DMS53 (cell line): ENCODE measurements around the gene PRSS33.
A peak's percentile ranks its signal among the peaks of the same experiment; 100 is the strongest.

ENCODE experiments used
- DNase-seq: peaks from one replicate; lab custom pipeline; 2025; lab: John Stamatoyannopoulos, UW

Gene PRSS33

DNA sequence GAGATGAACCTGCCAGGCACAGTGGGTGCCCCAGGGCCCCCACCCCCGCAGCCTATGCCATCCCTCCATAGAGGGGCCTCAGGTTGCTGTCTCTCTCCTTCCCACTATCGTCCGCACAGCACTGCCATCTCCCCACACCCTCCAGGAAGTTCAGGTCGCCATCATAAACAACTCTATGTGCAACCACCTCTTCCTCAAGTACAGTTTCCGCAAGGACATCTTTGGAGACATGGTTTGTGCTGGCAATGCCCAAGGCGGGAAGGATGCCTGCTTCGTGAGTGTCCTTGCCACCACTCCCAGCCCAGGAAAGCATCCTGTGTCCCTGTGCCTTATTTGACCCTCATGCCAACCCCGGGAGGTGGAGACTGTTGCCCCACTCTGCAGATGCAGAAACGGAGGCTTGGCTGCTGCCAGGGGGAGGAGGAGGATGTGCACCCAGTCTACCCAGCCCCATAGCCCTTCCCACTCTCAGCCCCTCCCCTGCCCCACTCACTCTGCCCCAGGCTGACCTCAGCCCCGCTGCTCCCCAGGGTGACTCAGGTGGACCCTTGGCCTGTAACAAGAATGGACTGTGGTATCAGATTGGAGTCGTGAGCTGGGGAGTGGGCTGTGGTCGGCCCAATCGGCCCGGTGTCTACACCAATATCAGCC is 33.6 kb upstream of the PRSS33 start:
- DNase-seq = no peak

DNA sequence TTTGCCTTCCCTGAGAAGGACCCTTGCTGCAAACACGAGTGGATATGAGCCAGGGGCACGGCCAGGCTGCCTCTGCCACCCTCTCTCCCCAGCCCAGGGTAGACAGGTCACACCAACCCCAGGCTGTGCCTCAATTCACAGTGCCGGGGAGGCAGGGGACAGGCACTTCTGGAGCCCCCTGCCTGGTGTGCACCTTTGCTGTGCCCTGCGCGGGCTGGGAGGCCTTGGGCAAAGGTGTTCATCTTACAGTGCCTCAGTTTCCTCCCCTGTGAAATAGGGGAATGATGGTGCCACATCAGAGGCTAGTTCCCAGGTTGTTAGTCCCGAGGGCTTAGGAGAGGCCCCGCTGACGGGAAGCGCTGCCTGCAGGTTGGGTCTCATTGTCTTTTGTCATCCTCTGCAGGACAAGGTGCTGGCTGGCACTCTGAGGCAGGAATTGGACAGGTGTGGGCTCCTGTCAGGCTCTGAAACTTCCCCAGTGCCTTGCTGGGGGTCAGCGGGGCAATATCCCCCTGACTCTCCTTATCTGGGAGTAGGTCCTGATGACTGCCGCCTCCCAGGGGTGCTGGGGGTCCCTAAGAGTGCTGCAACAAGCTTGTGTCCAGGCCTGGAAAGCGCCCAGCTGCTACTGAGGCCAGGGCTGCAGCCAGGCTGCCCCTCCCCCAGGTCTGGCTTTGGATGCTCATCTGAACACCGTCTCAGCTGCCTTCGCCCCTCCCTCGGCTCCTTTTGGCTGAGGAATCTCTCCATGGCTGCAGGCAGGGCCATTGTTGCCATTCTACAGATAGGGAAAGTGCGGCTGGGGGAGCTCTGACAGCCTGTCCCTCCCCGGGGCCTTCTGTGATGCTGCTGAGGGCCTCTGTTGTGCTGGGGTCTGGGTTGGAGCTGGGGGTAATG is 32.8 kb upstream of the PRSS33 start:
- DNase-seq = no peak

DNA sequence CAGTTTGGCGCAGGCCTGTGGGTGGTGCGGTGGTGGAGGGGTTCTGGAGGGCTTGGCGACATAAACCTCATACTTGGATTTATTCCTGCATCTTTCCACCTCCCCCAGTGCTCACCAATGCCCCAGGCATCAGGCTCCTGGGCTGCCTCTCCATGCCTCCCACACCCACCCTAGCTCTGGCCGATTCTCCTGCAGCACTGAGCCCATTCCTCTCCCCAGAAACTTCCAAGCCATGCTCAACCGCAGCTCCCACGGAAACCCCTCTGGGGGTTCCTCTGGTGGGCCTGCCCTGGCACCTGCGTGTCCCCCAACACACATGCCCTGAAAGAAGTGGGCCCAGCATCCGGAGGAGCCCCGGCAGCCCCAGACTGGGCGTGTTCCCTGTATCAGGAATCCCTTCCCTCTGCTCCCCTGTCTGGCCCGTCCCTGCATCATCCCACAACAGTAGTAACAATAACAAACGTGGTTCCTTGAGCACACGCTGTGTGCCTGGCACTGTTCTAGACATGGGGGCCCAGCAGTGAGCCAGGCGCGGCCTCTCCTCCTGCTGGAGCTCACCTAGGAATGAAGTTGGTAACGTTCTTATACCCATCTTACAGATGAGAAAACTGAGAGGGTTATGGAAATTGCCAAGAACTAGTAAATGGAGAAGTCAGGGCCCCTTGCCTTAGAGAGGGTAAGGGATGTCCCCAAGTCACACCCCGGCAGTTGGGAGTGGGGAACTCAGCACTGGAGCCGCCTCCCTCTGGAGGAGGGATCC is 32.0 kb upstream of the PRSS33 start:
- DNase-seq = no peak

DNA sequence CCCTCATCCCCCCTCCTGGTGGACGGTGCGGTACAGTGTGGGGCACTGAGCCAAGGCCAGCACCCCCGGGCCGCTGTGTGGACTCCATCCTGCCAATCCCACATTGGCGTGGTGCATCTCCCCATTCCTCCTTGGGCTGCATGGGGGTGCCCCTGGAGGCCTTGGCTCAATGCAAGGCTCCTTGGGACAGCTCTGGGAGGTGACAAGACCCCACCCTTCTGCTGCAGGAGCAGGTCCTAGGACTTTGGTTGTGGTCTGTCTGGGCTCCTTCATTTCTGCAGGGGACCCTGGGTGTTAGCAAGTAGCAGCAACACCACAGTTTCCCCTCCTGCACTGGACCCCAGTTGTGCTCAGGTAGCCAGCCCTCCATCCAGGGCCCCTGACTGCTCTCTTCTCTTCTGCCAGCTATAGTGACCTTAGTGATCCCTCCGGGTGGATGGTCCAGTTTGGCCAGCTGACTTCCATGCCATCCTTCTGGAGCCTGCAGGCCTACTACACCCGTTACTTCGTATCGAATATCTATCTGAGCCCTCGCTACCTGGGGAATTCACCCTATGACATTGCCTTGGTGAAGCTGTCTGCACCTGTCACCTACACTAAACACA is 31.0 kb upstream of the PRSS33 start:
- DNase-seq = no peak

DNA sequence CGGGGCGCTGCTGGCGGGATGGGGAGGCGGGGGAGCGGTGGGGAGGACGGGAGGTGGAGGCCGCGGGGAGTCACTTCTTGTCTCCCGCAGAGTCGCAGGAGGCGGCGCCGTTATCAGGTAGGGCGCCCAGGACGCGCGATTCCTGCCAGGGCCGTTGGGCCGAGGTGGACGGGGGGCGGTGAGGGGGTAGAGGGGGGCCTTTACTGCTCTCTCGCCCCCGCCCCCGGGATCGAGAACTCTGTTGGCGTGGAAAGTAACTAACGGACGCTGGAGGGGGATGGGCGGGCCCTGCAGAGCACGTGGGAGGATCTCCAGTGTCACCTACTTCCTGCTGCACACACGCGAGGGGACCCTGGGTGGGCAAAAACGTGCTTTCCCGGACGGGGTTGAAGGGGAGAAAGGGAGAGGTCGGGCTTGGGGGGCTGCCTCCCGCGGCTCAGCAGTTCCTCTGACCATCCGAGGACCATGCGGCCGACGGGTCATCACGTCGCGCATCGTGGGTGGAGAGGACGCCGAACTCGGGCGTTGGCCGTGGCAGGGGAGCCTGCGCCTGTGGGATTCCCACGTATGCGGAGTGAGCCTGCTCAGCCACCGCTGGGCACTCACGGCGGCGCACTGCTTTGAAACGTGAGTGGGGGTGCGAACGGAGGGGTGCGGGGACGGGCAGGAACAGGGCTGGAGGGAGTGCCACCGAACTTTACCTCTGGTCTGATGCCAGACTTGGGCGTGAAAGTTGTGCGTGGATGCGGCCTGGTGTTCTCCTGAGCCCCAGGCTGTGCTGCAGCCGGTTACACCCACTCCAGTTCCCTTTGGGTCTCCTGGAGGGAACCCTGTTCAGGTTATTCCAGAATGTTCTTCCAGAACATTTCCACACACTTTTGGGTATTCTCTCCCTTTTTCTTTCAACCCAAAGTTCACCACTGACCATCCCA is 30.2 kb upstream of the PRSS33 start:
- no peak for DNase-seq

DNA sequence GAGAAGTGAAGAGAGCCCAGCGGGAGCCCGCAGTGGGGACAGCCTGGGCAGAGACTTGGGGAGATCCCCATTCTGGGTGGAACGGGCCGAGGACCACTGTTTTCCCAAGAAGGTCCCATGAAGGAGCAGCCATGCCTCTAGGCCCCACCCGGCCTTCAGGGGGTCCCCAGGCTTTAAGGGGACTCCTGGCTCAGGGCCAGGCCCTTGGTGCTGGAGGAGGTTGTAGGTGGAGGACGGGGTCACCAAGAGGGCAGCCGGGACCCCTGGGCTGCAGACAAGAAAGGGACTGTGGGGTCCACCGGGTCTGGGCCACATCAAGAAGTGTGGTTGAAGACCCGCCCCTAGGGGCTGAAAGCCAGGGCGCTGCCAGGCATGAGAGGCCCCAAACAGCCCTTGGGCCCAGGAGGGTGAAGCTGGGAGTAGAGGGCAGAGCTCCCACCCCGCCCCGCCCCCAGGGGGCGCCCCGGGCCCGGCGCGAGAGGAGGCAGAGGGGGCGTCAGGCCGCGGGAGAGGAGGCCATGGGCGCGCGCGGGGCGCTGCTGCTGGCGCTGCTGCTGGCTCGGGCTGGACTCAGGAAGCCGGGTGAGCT is 29.5 kb upstream of the PRSS33 start, which contains the start of gene PRSS21:
PRSS21 (plus strand) TSS at position 487 of the 589 bp plus-strand sequence; CDS start at position 519, 32 bp downstream.
- no peak for DNase-seq

DNA sequence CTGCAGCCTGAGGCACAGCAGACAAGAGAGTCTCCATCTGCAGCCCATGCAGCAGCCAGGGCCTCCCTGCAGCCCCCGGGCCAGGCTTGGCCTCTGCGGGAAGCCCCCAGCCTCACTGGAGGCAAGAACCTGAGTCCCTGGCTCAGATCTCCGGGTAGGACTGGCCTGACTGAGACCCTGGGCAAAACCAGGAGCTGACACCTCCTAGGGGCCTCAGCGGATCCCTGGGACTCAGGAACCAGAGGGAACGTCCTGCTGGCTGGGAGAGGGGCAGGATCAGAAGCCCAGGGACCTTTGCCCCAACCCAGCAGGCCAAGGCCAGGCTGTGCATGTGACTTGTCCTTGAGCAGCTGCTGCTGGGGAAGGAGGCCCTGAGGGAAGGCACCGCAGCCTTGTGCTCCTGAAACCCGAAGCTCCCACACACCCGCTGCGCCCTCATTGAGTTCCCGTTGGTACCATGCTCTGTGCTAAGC is 28.0 kb upstream of the PRSS33 start:
- DNase-seq = no peak

DNA sequence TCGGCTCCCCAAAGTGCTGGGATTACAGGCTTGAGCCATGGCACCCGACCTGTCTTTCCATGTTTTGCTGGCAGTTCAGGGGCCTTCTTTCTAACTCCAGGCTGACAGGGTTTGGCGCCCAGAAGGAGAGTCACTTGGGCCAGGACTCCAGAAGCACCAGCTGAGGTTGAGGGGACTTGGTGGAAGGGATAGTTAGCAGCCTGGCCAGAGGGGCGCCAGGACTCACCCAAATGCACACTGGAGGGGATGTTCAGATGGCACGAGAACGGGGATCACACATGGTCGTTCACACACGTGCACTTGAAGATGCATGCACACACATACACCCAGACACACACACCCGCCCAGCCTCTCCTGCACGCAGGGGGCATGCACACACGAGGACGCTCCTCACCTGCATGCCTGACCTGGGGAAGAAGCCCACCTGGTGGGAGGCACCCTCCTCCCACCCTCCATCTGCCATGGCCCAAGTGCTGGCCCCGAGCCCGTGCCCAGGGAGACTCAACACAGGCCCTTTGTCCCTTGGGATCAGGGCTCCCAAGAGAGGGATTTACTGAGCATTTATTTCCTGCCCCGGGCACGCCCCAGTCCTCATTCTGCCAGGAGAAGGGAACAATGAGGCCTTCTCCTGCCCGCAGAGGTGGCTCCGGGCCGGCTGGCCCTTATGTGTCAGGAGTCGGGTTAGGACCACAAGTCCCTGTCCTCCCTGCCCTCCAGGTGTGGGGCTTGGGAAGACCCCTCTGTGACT is 27.4 kb upstream of the PRSS33 start:
- no peak for DNase-seq

DNA sequence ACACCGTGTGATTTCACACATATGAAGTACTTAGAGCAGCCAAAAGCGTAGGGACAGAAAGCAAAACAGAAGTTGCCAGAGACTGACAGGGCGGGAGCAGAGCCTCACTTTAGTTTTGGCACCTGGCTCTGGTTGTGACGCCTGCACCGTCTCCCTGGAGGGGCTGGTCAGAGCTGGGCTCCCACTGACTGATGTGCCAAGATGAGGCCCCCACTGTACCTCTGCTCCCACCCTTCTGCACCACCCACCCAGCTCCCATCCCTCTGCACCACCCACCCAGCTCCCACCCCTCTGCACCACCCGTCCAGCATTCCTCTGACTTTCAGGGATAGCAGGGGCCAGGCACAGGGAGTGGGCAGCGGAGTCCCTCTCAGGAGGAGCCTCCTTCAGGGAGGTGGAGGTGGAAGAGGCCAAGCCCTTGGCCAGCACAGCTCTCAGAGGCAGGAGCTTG is 26.4 kb upstream of the PRSS33 start:
- DNase-seq = no peak

DNA sequence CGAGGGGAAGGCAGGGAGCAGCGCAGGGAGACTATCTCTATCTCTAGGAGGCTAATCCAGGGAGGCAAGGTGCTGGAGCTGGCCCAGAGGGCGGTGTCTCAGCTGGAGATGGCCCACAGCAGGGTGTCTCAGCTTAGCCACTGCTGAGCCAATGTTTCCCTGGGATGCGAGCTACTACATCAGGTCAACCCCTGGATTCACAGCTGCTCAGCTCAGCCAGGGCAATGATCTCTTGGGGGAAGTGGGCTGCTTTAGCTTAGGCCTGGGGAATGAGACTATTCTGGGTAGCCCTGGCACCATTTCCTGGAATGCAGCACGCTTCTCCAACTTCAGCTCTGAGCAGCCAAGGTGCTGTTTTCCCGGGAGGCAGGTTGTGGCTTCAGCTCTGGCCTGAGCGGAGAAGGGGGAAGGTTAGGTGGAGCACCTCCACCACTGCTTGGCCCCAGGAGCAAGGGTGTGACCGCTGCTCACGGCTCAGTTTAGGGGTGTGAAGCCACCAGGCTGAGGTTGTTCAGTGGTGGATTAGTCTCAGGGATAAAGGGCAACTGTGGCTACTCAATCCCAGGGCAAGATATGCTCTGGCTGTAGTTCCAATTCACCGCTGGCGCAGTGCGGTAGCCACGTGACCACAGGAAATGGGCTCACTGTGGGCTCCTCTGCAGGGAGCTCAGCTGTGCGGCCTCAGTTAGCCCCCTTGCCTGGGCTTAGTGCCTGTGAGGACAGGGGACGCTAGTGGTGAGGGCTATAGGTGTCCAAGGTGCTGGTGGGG is 24.5 kb upstream of the PRSS33 start:
- DNase-seq = no peak

DNA sequence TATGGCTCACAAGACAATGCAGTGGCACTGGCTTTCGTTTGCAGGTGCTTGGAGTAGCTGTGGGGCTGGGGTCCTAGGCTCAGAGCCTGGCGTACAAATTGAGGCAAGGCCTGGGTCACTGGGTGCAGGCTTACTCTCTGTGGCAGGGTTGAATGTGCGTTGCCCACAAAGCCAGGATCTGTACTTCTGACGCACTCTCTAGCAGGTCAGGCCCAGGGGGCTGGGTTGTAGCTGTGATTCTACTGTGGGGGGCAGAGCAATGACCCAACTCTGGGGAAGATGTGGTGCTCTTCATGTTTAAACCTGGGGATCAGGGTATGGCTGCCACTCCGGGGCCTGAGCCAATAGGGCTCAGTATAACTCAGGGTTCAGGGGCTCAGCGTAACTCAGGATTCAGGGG is 23.3 kb upstream of the PRSS33 start:
- DNase-seq = no peak

DNA sequence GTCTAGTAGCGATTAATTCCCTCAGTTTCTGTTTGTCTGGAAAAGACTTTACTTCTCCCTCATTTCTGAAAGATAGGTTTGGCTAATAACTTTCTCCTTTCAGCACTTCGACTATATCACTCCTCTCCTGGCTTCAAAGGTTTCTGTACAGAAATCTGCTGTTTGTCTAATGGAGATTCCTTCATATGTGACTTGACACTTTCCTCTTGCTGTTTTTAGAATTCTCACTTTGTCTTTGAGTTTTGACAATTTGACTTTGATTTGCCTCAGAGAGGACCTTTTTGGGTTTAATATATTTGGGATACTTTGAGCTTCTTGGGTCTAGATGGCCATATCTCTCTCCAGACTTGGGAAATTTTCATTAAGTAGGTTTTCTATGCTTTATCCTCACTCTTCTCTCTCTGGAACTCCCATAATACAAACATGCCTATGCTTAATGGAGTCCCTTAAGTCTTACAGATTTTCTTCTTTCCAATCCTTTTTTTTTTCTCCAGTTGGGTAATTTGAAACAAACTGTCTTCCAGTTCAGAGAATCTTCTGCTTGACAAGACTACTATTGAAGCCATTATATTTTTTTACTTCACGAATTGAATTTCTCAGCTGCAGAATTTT is 21.9 kb upstream of the PRSS33 start:
- DNase-seq = no peak

DNA sequence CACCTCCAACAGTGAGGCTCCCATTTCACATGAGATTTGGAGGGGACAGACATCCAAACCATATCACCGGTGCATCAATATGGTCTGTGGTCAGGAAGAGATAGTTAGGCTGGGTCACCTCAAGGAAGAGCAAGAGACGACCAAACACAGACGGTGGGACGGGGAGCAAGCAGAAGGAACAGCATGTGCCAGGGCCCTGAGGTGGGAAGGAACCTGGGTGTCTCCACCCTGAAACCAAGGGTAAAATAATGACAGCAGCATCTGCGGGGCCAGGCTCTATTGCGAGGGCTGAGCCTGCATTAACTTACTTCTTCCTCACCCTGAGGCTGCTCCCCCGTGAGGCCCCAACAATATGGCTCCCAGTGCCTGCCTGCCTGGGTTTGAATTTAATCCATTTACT is 20.8 kb upstream of the PRSS33 start:
- no peak for DNase-seq

DNA sequence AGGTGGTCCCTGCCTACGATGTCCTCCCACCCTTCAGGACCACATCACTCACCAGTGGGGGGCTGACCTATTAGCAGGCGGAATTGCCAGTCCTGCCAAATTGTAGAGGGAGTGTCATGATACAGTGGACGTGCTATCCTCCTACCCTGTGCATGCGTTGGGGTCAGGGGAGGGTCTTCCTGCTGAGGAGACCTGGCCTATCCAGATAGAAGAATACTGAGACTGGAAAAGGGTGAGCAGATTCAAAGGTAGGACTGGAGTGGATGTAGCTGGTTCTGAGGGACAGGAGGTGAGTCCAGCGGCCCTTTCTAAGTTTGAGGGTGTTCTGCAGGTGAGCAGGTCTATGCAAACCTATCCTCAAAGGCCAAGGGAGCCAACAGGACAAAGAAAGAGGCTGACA is 18.9 kb upstream of the PRSS33 start:
- DNase-seq = no peak

DNA sequence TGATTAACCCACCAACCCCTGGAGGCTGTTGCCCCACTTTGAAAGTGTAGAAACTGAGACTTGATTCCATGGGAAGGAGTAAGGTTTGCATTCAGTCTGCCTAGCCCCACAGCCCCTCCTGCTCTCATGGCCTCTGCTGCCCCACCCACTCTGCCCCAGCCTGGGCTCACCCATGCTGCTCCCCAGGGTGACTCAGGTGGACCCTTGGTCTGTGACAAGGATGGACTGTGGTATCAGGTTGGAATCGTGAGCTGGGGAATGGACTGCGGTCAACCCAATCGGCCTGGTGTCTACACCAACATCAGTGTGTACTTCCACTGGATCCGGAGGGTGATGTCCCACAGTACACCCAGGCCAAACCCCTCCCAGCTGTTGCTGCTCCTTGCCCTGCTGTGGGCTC is 17.4 kb upstream of the PRSS33 start:
- DNase-seq = no peak

DNA sequence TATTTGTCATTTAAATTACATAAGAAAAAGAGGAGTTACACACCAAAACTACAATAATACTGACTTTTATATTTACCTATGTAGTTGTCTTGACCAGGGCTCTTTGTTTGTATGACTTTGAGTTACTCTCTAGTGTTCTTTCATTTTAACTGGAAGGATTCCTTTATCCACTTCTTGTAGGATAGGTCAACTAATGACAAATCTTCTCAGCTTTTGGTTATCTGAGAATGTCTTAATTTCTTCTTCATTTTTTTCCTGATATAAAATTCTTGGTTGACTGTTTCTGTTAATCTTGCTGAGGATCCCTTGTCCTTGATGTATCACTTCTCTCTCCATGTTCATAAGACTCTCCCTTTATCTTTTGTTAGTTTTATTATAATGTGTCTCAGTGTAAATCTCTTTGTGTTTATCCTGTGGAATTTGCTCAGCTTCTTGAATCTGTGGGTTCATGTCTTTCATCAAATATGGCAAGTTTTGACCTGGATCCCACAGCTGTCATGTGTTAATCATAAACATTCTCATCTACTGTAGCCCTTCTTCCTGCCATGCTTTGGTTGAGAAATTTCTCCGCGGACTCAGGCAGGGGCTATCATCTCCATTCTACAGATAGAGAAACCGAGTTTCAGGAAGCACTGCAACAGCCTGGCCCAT is 16.3 kb upstream of the PRSS33 start:
- no peak for DNase-seq

DNA sequence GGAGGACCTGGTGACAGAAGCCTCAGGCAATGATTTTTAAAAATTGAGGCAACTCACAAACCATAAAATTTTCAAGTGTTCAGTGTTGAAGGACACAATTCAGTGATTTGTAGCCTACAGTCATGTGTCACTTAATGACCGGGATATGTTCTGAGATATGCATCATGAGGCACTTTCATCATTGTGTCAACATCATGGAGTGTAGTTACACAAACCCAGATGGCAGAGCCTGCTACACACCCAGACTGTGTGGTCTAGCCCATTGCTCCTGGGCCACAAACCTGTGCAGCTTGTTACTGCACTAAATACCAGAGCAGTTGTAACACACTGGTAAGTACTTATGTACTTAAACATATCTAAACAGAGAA is 12.5 kb upstream of the PRSS33 start:
- DNase-seq = peak; percentile 94

DNA sequence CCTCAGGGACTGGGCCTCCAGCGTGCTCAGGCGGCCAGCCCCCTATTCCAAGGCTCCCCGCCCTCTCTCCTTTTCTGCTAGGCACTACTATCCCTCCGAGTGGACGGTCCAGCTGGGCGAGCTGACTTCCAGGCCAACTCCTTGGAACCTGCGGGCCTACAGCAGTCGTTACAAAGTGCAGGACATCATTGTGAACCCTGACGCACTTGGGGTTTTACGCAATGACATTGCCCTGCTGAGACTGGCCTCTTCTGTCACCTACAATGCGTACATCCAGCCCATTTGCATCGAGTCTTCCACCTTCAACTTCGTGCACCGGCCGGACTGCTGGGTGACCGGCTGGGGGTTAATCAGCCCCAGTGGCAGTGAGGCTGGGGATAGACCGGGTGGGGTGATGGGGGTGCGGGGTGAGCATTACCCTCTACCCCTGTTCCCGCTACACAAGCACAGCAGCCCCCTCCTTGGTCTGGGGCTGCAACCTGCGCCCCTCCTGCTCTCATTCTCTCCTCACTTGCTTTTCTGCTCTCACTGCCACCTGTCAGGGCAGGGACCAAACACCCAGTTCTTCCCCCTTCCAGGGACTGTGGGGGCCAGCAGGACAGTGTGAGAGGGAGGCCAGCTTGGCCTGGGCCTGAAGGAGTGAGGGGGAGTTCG is 12.0 kb upstream of the PRSS33 start:
- no peak for DNase-seq
